ENCODE measurements around the gene FGF19.

Gene FGF19

DNA sequence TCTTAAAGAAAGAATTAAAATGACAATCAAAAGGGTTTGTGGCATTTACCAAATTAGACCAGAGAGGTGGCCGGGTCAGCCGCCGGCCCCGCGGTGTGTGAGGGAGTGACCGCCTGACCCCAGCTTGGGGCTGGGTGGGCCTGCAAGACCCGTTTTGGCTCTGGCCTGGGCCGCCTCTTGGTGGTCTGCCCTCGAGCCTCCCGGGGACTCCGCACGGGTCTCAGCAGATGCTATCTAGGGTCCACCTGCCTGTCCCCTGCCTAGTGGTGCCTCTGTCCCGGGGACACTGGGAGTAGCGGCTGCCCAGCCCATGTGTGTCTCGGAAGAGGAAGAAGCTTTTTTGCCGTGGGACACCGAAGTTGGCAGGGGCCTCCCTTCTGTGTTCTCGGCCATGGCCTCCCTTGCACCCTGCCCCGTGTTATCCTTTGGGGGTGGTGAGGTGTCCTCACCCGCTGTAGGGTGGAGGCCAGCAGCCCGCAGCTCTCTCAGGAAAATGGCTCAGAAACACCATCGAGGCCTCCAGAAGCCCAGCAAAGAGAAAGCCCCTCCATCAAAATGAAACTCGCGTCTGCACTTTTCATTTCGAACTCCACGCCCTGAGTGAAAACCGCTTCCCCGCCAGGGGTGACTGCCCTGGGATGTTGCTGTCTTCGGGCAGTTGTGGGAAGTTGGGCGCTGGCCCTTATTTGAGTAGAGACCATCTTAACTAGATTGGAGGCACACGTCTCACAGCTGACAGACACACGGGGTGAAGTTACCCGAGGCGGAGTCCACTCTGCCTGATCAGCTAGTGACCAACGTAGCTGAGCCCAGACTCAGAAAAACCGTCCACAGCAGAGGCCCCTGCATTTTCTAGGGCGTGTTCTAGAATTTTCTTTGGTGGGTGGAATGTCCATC is 54.9 kb downstream of the FGF19 start:
- Histone ChIP-seq H3K4me1 (ENCODE audit: control insufficient read depth, insufficient read depth, low read length) (no peaks in the 10 kb centered on the region), H3K36me3 (ENCODE audit: control insufficient read depth, insufficient read depth, low read length) (peaks cover 46% of the 10 kb centered on the region), H3K9ac (ENCODE audit: low read depth, low read length) (no peak overlapping the region), H3K9me3 (ENCODE audit: control insufficient read depth, insufficient read depth, low read length) (no peaks in the 10 kb centered on the region), H3K27me3 (ENCODE audit: control insufficient read depth, insufficient read depth, low read length) (no peaks in the 10 kb centered on the region), H3K4me3 (ENCODE audit: low read depth, low read length) (no peak overlapping the region)
